GM20000 (cell line): ENCODE measurements around the gene NDUFAF8.
A peak's percentile ranks its signal among the peaks of the same experiment; 100 is the strongest.

Experiments used
- DNase-seq: peaks from one replicate; pipeline ENCODE4 v3.0.0; 2012; ENCODE audit warnings: low spot score
- CTCF ChIP-seq: IDR thresholded peaks from 2 replicates; pipeline ENCODE4 v1.5.1; 2012; ENCODE audit warnings: mild to moderate bottlenecking, control low read depth; ENCODE audit errors: extremely low read depth, missing control alignments

Gene NDUFAF8

GRCh38 chr17:81282141-81282540 is 43.0 kb downstream of the NDUFAF8 start:
- no peak for DNase-seq
- TF ChIP-seq CTCF: no peak

- DNase-seq: no peak
- no peak for TF ChIP-seq CTCF
Observed at GRCh38 chr17:81282876-81283275, 43.8 kb downstream of the NDUFAF8 start.

- DNase-seq: peak; percentile 81
Observed at GRCh38 chr17:81285179-81285878, 46.2 kb downstream of the NDUFAF8 start.

GRCh38 chr17:81285894-81286293 is 46.8 kb downstream of the NDUFAF8 start:
- no peak for DNase-seq
- no peak for TF ChIP-seq CTCF

More at GRCh38 chr17:81285179-81285878, 46.2 kb downstream of the NDUFAF8 start:
- TF ChIP-seq CTCF: no peak

GRCh38 chr17:81286491-81287145 is 47.5 kb downstream of the NDUFAF8 start:
- no peak for DNase-seq
- TF ChIP-seq CTCF: no peak

GRCh38 chr17:81287152-81287551 is 48.0 kb downstream of the NDUFAF8 start:
- no peak for DNase-seq
- TF ChIP-seq CTCF: no peak

GRCh38 chr17:81287741-81288430 is 48.8 kb downstream of the NDUFAF8 start:
- no peak for TF ChIP-seq CTCF
- DNase-seq: no peak
